Natural killer cell (primary cell): ENCODE results near the gene HOXB5. TPM values are rescaled to one million over a fixed set of nuclear protein-coding genes. Genes with fewer than 3 reads are reported as not detected.

ENCODE experiments used
- ATAC-seq, 3 donors: fragments of 150-1000 bp in 2 of 3; fragments of 200-7000 bp in 1 of 3; cut with Tn5 transposase; 1 replicate in 1 of 3; 2 replicates in 2 of 3; pipeline ENCODE4 v1.10.0; 2021; ENCODE audit warnings: mild to moderate bottlenecking in 2 of 3, moderate library complexity in 2 of 3
- DNase-seq, 2 donors: peaks; one replicate each; pipeline versions ENCODE4 v3.0.0 to v3.0.0-alpha.2; 2013 to 2021; ENCODE audit warnings: mixed read lengths in 1 of 2
- H3K27ac ChIP-seq: one replicate; pipeline ENCODE4 v1.5.1; 2013; ENCODE audit warnings: mild to moderate bottlenecking, low read length
- H3K27me3 ChIP-seq: one replicate; pipeline ENCODE4 v1.6.1; 2013; ENCODE audit warnings: low read length; ENCODE audit not compliant: control insufficient read depth, insufficient read depth
- H3K36me3 ChIP-seq: one replicate; pipeline ENCODE4 v1.6.1; 2013; ENCODE audit warnings: low read length; ENCODE audit not compliant: control insufficient read depth, insufficient read depth
- H3K4me1 ChIP-seq: one replicate; pipeline ENCODE4 v1.6.1; 2013; ENCODE audit warnings: low read length; ENCODE audit not compliant: control insufficient read depth, insufficient read depth
- H3K4me3 ChIP-seq: one replicate; pipeline ENCODE4 v1.5.1; 2013; ENCODE audit warnings: low read length
- H3K9me3 ChIP-seq: one replicate; pipeline ENCODE4 v1.6.1; 2013; ENCODE audit warnings: low read length; ENCODE audit not compliant: control insufficient read depth, insufficient read depth
- H3K27ac Mint-ChIP-seq, 2 donors: one replicate each; pipeline ENCODE4 v1.8.0; 2022; ENCODE audit warnings: mild to moderate bottlenecking in 2 of 2, mixed read lengths in 2 of 2, moderate library complexity in 1 of 2
- H3K27me3 Mint-ChIP-seq, 2 donors: one replicate each; pipeline ENCODE4 v1.8.0; 2022; ENCODE audit warnings: low read depth in 2 of 2, mixed read lengths in 2 of 2
- H3K36me3 Mint-ChIP-seq: one replicate; pipeline ENCODE4 v1.8.0; 2022; ENCODE audit warnings: mixed read lengths
- H3K4me1 Mint-ChIP-seq, 2 donors: one replicate each; pipeline ENCODE4 v1.8.0; 2022; ENCODE audit warnings: mixed read lengths in 2 of 2
- H3K4me3 Mint-ChIP-seq: one replicate; pipeline ENCODE4 v1.8.0; 2022; ENCODE audit warnings: mild to moderate bottlenecking, moderate library complexity, mixed read lengths
- H3K9me3 Mint-ChIP-seq, 2 donors: one replicate each; pipeline ENCODE4 v1.8.0; 2022; ENCODE audit warnings: mixed read lengths in 2 of 2
- CTCF ChIP-seq: fragments of 200-600 bp; IDR thresholded peaks from one replicate; pipeline ENCODE4 v1.8.0; 2022; ENCODE audit warnings: antibody characterized with exemption
- WGBS: methylation state at CpG from one replicate; pipeline ENCODE4 v1.1.7; 2013; ENCODE audit warnings: missing lambda C conversion rate; ENCODE audit not compliant: insufficient coverage; 5-methylcytosine and 5-hydroxymethylcytosine counted together
- intact Hi-C: fragments of 100-400 bp; cut with micrococcal nuclease; formaldehyde crosslinking; loops from one replicate; pipeline ENCODE4 v1.14.2; 2022
- total RNA-seq, 4 donors: library from RNA; stranded (reverse); fragments of 120-200 nt in 1 of 4; gene quantifications; one replicate each; pipeline versions ENCODE4 v1.2.3 to v1.2.4, GENCODE V29; 2013 to 2022

HOXB5 gene
- total RNA-seq, 3 donors from 2014 or later (not counting 1 experiment from before 2014, with no cell fraction given): not detected

GRCh38 chr17:48584223-48584741, 9.3 kb downstream of the HOXB5 start:
- Mint-ChIP-seq H3K4me1 (peaks cover 40 to 54% of the 10 kb centered on the region in 2 donors), H3K9me3 (no peaks in the 10 kb centered on the region), H3K27ac (peak overlapping the region in 1 of 2 donors; percentile 92), H3K27me3 (peaks cover 68 to 83% of the 10 kb centered on the region in 2 donors), H3K36me3 (no peaks in the 10 kb centered on the region), H3K4me3 (peak overlapping the region; percentile 32)
- H3K9me3 ChIP-seq: no peaks in the 10 kb centered on the region
- intact Hi-C loops: no loop called here
- ATAC-seq (no peak), DNase-seq (peak in 1 of 2 donors; percentile 5)
- no peak for TF ChIP-seq CTCF
- H3K36me3 ChIP-seq: no peaks in the 10 kb centered on the region
- H3K4me1 ChIP-seq: peaks cover 33% of the 10 kb centered on the region
- 83% methylated on average over 2 of the region's 2 CpGs for WGBS
- no peak overlapping the region for H3K27ac ChIP-seq
- peaks cover 59% of the 10 kb centered on the region for H3K27me3 ChIP-seq
- H3K4me3 ChIP-seq: no peak overlapping the region

DNA sequence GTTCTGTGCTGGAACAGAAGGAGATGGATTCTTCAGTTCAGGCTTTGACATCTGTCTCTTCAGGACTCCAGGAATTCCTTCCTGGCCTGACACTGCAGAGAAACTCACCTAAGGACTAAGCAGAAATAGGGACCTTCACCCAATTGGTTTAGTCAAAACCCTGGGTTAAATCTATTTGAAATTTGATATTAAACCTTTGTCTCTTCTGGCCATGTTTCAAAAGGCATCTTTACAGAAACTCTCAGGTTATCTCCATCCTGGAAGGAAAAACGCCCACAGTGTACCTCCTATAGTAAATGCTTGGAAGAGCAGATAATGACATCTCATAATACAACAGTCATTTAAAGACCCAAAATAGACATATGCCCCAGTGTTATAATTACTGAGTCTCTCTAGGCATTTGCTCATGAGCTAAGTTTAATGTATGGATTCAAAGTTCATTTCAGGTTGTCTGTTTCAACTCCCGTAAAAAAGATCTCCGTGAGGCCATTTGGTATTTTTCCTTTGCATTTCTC, 9.8 kb downstream of the HOXB5 start:
- Histone ChIP-seq H3K4me1 (peaks cover 39% of the 10 kb centered on the region), H3K27me3 (peaks cover 56% of the 10 kb centered on the region), H3K4me3 (no peak overlapping the region), H3K27ac (no peak overlapping the region), H3K36me3 (no peaks in the 10 kb centered on the region), H3K9me3 (no peaks in the 10 kb centered on the region)
- Mint-ChIP-seq H3K36me3 (no peaks in the 10 kb centered on the region), H3K4me1 (peaks cover 45 to 59% of the 10 kb centered on the region in 2 donors), H3K27me3 (peaks cover 72 to 86% of the 10 kb centered on the region in 2 donors), H3K4me3 (peak overlapping the region; percentile 32), H3K27ac (no peak overlapping the region), H3K9me3 (no peaks in the 10 kb centered on the region)
- intact Hi-C loops: no loop called here
- no peak for ATAC-seq
- no peak for DNase-seq
- TF ChIP-seq CTCF: no peak
- WGBS: no CpG with 5 or more reads among the region's 3 CpGs

GRCh38 chr17:48582750-48583069, 10.9 kb downstream of the HOXB5 start:
- Histone ChIP-seq H3K27ac (no peak overlapping the region), H3K4me1 (peaks cover 42% of the 10 kb centered on the region), H3K4me3 (no peak overlapping the region), H3K9me3 (no peaks in the 10 kb centered on the region), H3K36me3 (no peaks in the 10 kb centered on the region), H3K27me3 (peaks cover 55% of the 10 kb centered on the region)
- Mint-ChIP-seq H3K4me3 (peak overlapping the region; percentile 85), H3K9me3 (no peaks in the 10 kb centered on the region), H3K27ac (peak overlapping the region in 1 of 2 donors; percentile 78), H3K4me1 (peaks cover 50 to 68% of the 10 kb centered on the region in 2 donors), H3K27me3 (peaks cover 62 to 78% of the 10 kb centered on the region in 2 donors), H3K36me3 (no peaks in the 10 kb centered on the region)
- DNase-seq: no peak
- ATAC-seq: no peak
- TF ChIP-seq CTCF: no peak
- 58% methylated on average over 3 of the region's 7 CpGs for WGBS
- intact Hi-C loops: no loop called here
